ENCODE results near the gene STRAP. TPM values are rescaled to one million over a fixed set of nuclear protein-coding genes. Genes with fewer than 3 reads are reported as not detected.
"Not testable (repeated sequence)": the region's sequence is repeated elsewhere in the genome, so short reads cannot be mapped to it uniquely, and the experiment has no call there.

Gene STRAP
- total and polyA plus RNA-seq, 2 experiments from 2014 or later, result 229 to 403 TPM

DNA sequence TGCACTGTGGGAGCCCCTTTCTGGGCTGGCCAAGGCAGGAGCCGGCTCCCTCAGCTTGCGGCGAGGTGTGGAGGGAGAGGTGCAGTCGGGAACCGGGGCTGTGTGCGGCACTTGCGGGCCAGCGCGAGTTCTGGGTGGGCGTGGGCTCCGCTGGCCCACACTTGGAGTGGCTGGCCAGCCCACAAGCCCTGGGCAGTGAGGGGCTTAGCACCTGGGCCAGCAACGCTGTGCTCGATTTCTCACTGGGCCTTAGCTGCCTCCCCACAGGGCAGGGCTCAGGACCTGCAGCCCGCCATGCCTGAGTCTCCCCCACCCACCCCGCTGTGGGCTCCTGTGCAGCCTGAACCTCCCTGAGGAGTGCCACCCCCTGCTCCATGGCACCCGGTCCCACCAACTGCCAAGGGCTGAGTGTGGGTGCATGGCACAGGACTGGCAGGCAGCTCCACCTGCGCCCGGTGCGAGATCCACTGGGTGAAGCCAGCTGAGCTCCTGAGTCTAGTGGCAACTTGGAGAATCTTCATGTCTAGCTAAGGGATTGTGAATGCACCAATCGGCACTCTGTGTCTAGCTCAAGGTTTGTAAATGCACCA lies 7.5 kb upstream of the STRAP start:
- not testable (repeated sequence) for H3K9me2 ChIP-seq (ENCODE audit: insufficient read depth); H2AFZ ChIP-seq
- peaks cover 26% of the 10 kb centered on the region for H3K4me1 Mint-ChIP-seq

GRCh38 chr12:15875863-15876262 lies 6.3 kb upstream of the STRAP start:
- ATAC-seq (no peak), DNase-seq (ENCODE audit: low spot score) (no peak)
- H3F3A ChIP-seq (replicated peaks; ENCODE audit: low read depth), result no peaks in the 10 kb centered on the region
- H3K36me3 ChIP-seq (ENCODE audit: insufficient read depth), result no peaks in the 10 kb centered on the region
- peaks cover 9% of the 10 kb centered on the region for H3K4me1 ChIP-seq (ENCODE audit: insufficient read depth)
- H3K9me3 Mint-ChIP-seq, result peaks cover 3% of the 10 kb centered on the region; the same call in 1 of the 3 replicates
- H3K4me3 ChIP-seq, result no peak overlapping the region
- no peak overlapping the region for H2AFZ ChIP-seq
- no peak for TF ChIP-seq CTCF (conservative IDR thresholded peaks at IDR 0.05; ENCODE audit: low read depth in 2 of 2)
- no peak for TF ChIP-seq JUNB (IDR thresholded peaks at IDR 0.05; ENCODE audit: unreplicated experiment)
- no peak for TF ChIP-seq ZNF114 (CRISPR knock-in tag; IDR thresholded peaks at IDR 0.05)
- TF ChIP-seq CREB1 (CRISPR knock-in tag; IDR thresholded peaks at IDR 0.05; ENCODE audit: low read depth), result no peak
- no peak for TF ChIP-seq STAT1 (IDR thresholded peaks at IDR 0.05; ENCODE audit: unreplicated experiment)
- TF ChIP-seq ZNF331 (CRISPR knock-in tag; IDR thresholded peaks at IDR 0.05; ENCODE audit: low read depth), result no peak
- TF ChIP-seq EZH2 (IDR thresholded peaks at IDR 0.05; ENCODE audit: low read depth, unreplicated experiment), result no peak
- TF ChIP-seq ZNF462 (CRISPR knock-in tag; IDR thresholded peaks at IDR 0.05), result no peak
- TF ChIP-seq POLR2AphosphoS5 (IDR thresholded peaks at IDR 0.05; ENCODE audit: low read depth), result no peak
- no peak for TF ChIP-seq EZH2phosphoT487 (IDR thresholded peaks at IDR 0.05; ENCODE audit: unreplicated experiment)
- no peak overlapping the region for H3K27ac ChIP-seq (ENCODE audit: low read depth)
- H3K27ac Mint-ChIP-seq, result no peak overlapping the region
- no peaks in the 10 kb centered on the region for H3K79me2 ChIP-seq (replicated peaks; ENCODE audit: insufficient read depth)
- peaks cover 2% of the 10 kb centered on the region for H3K27me3 Mint-ChIP-seq (ENCODE audit: insufficient read depth, low read depth, poor library complexity)
- H3K4me1 Mint-ChIP-seq, result peaks cover 18% of the 10 kb centered on the region
- peaks cover 13% of the 10 kb centered on the region for H3K36me3 Mint-ChIP-seq (ENCODE audit: low read depth)
- no peaks in the 10 kb centered on the region for H4K20me1 ChIP-seq (replicated peaks; ENCODE audit: insufficient read depth)
- H3K4me2 ChIP-seq, result no peak overlapping the region
- no peaks in the 10 kb centered on the region for H3K27me3 ChIP-seq (ENCODE audit: insufficient read depth)
- H3K9me2 ChIP-seq (ENCODE audit: insufficient read depth), result no peaks in the 10 kb centered on the region
- H3K4me3 Mint-ChIP-seq, result no peak overlapping the region

More for the DNA sequence above, 7.5 kb upstream of the STRAP start:
- DNase-seq (ENCODE audit: low spot score); H3K27me3 ChIP-seq (ENCODE audit: insufficient read depth); H3K27ac Mint-ChIP-seq; H3K9me3 Mint-ChIP-seq; H3K27ac ChIP-seq (ENCODE audit: low read depth); H3K4me3 ChIP-seq; H3K36me3 ChIP-seq (ENCODE audit: insufficient read depth); H3K4me2 ChIP-seq; ATAC-seq; H3K79me2 ChIP-seq (replicated peaks; ENCODE audit: insufficient read depth); H4K20me1 ChIP-seq (replicated peaks; ENCODE audit: insufficient read depth); H3F3A ChIP-seq (replicated peaks; ENCODE audit: low read depth); H3K27me3 Mint-ChIP-seq (ENCODE audit: insufficient read depth, low read depth, poor library complexity); H3K4me3 Mint-ChIP-seq: not testable (repeated sequence)
- peaks cover 13% of the 10 kb centered on the region for H3K36me3 Mint-ChIP-seq (ENCODE audit: low read depth)
- peaks cover 16% of the 10 kb centered on the region for H3K4me1 ChIP-seq (ENCODE audit: insufficient read depth)
